Mesangial cell (primary cell): Measurements from ENCODE around the gene POU5F1. TPM values are rescaled to one million over a fixed set of nuclear protein-coding genes. Genes with fewer than 3 reads are reported as not detected.

Experiments
- total RNA-seq: library from RNA; depleted of rRNA; stranded (reverse); fragments of >200 nt; gene quantifications from 2 replicates; pipeline ENCODE4 v1.2.3, GENCODE V29; 2015

Gene POU5F1
- 4.4 and 7.2 TPM in 2 replicates for total RNA-seq

DNA sequence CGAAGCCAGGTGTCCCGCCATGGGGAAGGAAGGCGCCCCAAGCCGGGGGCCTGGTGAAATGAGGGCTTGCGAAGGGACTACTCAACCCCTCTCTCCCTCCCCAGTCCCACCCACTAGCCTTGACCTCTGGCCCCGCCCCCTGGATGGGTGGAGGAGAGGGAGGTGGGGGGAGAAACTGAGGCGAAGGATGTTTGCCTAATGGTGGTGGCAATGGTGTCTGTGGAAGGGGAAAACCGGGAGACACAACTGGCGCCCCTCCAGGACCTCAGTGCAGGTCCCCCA is at the start of gene POU5F1:
POU5F1 (minus strand) TSS at position 83 of the 282 bp plus-strand sequence; CDS start at position 21, 62 bp downstream.

DNA sequence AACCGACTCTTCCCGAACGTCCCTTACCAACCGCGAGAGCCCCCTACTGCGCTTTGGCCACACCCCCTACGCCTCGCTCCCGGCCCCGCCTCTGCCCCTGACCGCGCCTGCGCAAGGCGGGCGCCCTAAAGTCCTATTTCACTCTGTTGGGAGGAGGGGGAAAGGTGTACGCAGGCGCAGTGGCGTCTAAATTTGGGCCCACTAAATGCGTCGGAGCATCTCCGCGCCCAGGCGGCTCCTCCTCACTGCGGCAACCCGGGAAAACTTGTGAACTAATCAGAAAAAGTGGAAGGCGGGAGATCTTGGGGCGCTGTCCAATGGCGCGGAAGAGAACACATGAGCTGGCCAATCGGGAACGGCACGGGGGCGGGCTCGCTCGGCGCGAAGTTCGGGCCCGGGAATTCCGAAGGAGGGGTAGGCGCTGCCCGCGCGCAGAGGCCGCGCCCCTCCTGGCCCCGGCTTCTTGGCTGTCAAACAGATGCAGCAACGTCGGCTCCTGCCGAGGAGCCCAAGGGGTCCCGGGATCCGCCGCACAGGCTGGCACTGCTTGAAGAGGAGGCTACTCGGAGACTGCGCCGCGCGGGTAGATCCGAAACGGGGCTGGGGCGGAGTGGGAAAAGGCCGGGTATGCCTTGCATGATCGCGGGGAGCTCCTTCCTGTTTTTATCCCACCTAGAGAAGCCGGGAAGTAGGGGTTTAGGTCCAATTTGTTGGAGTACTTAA is 12.2 kb downstream of the POU5F1 start, which contains the start of gene TCF19:
TCF19 (plus strand) TSS at position 450 of the 723 bp plus-strand sequence. CDS start 881 bp downstream, outside the sequence.

GRCh38 chr6:31157513-31158139 is 12.9 kb downstream of the POU5F1 start, which contains the start of gene CCHCR1:
Gene CCHCR1 (minus strand): TSS chr6:31157802. CDS start chr6:31157600, 202 bp downstream.

DNA sequence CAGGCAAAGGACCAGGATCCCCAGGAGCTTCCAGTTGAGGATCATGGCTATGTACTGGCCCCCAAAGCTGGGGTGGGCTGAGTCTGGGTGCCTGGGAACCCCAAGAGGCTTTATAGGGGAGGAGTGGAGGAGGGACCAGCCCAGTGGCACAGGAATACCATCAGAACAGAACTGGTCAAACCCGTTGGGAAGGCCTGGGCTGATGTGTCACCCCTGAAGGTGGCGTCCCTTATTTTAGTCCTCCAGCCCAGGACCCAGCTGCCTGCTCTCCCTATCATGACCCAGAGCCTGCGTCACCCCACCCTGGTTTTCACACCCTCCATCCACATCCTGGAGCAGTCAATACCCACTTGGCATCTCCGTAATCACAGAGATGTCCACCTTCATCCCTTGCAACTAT is 31.5 kb downstream of the POU5F1 start, which contains the start of gene PSORS1C2:
PSORS1C2 (minus strand) TSS at position 85 of the 400 bp plus-strand sequence; CDS start at position 45, 40 bp downstream.

GRCh38 chr6:31120151-31120915 is 50.1 kb downstream of the POU5F1 start, which contains the start of gene CDSN:
Gene CDSN (minus strand): TSS chr6:31120446. CDS start chr6:31120419, 27 bp downstream.

DNA sequence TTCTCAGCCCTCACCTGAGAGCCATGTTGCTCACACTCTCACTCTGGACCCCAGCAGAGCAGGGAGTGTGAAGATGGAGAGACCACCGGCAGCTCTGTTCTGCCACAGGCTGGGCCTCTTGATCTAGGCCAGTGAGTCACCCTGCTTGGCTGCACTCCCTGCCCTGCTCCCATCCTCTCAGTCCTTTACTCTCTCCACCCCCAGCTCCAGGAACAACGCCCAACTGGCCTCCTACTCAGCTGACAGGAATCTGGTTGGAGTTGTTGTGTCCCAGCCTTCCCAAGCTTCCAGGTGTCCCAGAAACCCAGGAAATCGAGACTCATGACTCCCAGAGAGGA is 56.0 kb downstream of the POU5F1 start, which contains the start of gene PSORS1C1:
PSORS1C1 (plus strand) TSS at position 260 of the 338 bp plus-strand sequence. CDS start 14,833 bp downstream, outside the sequence.

Other genes with a start within 250 kb of the POU5F1 start
- not detected in 2 replicates for gene SFTA2, start 238.5 kb downstream of the POU5F1 start, total RNA-seq
- not detected in 2 replicates for gene MUCL3, start 229.7 kb downstream of the POU5F1 start, total RNA-seq
- gene MUC21, start 187.0 kb downstream of the POU5F1 start, total RNA-seq = not detected in 2 replicates
- not detected in 2 replicates for gene MUC22, start 160.2 kb downstream of the POU5F1 start, total RNA-seq
- 0.13 and 2.0 TPM in 2 replicates for gene C6orf15, start 58.1 kb downstream of the POU5F1 start, total RNA-seq
- 0.49 and 1.4 TPM in 2 replicates for gene PSORS1C1, start 55.9 kb downstream of the POU5F1 start, total RNA-seq
- 0.25 TPM in 1 of 2 replicates, not detected in the other for gene CDSN, start 50.2 kb downstream of the POU5F1 start, total RNA-seq
- gene PSORS1C2, start 31.6 kb downstream of the POU5F1 start, total RNA-seq = not detected in 2 replicates
- 20.0 and 26.2 TPM in 2 replicates for gene CCHCR1, start 12.9 kb downstream of the POU5F1 start, total RNA-seq
- 10.9 and 61.3 TPM in 2 replicates for gene TCF19, start 12.1 kb downstream of the POU5F1 start, total RNA-seq
- gene HLA-C, start 101.4 kb upstream of the POU5F1 start, total RNA-seq = 114 and 130 TPM in 2 replicates
- 50.8 and 163 TPM in 2 replicates for gene HLA-B, start 186.5 kb upstream of the POU5F1 start, total RNA-seq
- gene MICA, start 232.9 kb upstream of the POU5F1 start, total RNA-seq = 29.4 and 71.7 TPM in 2 replicates